ENCODE measurements around the gene IER2.

GRCh38 chr19:13195678-13196077 lies 45.5 kb downstream of the IER2 start:
- no peak for TF ChIP-seq MAZ (IDR thresholded peaks at IDR 0.05; ENCODE audit: borderline replicate concordance, low read depth, low read length)
- TF ChIP-seq CTCF (conservative IDR thresholded peaks at IDR 0.05; ENCODE audit: low read depth, low read length): no peak
- TF ChIP-seq MXI1 (IDR thresholded peaks at IDR 0.05; ENCODE audit: borderline replicate concordance, low read depth, low read length): no peak
- no peak for TF ChIP-seq USF2 (IDR thresholded peaks at IDR 0.05; ENCODE audit: low read depth, low read length)
- no peak for TF ChIP-seq BHLHE40 (IDR thresholded peaks at IDR 0.05; ENCODE audit: low read depth, low read length)
- no peak for TF ChIP-seq POLR2A (IDR thresholded peaks at IDR 0.05; ENCODE audit: low read depth, low read length)
- TF ChIP-seq NFE2L2 (IDR thresholded peaks at IDR 0.05; ENCODE audit: low read depth, low read length): no peak
- no peak for TF ChIP-seq RFX5 (IDR thresholded peaks at IDR 0.05; ENCODE audit: low read depth, low read length)
- TF ChIP-seq RCOR1 (IDR thresholded peaks at IDR 0.05; ENCODE audit: insufficient replicate concordance, low read length): no peak

Data from IMR-90 (cell line).